Activated T-cell treated with anti-CD3 and anti-CD28 coated beads, Interleukin-2, amount 50 U/mL, for 4 hours (primary cell): ENCODE results near the gene PAK4. TPM values are rescaled to one million over a fixed set of nuclear protein-coding genes. Genes with fewer than 3 reads are reported as not detected.

Source experiments
- ATAC-seq, 2 donors: fragments of 200-7000 bp; cut with Tn5 transposase; one replicate each; pipeline ENCODE4 v1.10.0; 2021
- DNase-seq: peaks from one replicate; pipeline ENCODE4 v3.0.0-alpha.2; 2020
- H3K27me3 Mint-ChIP-seq: one replicate; pipeline ENCODE4 v1.8.0; 2021; ENCODE audit warnings: low read depth, mixed read lengths
- H3K36me3 Mint-ChIP-seq: one replicate; pipeline ENCODE4 v1.8.0; 2022; ENCODE audit warnings: mixed read lengths; ENCODE audit not compliant: insufficient read depth
- H3K4me1 Mint-ChIP-seq: one replicate; pipeline ENCODE4 v1.8.0; 2021; ENCODE audit warnings: low read depth, mixed read lengths
- H3K4me3 Mint-ChIP-seq: one replicate; pipeline ENCODE4 v1.8.0; 2021; ENCODE audit warnings: mild to moderate bottlenecking, moderate library complexity, mixed read lengths
- H3K9me3 Mint-ChIP-seq: one replicate; pipeline ENCODE4 v1.8.0; 2021; ENCODE audit warnings: mixed read lengths
- total RNA-seq, 3 donors: library from RNA; stranded (reverse); gene quantifications; one replicate each; pipeline ENCODE4 v1.2.1, GENCODE V29; 2021

Gene PAK4
- total RNA-seq, 3 donors from 2014 or later = 21.3 to 24.4 (median 23.5) TPM

DNA sequence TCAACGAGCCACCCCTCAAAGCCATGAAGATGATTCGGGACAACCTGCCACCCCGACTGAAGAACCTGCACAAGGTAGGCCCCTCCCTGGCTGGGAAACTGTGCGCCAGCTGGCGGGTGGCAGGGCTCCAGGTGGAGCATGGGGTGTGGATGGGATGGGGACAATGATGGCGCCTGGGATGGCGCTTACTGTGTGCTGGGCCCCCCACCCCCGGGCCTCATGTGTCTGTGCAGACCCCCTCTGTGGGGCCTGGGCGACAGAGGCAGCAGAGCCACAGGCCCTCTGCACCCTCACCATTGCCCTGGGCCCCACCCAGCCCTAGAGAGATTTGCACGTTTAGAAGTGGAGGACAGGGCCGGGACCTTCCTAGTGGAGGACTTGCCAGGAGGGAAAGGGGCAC is 52.1 kb downstream of the PAK4 start:
- ATAC-seq (no peak), DNase-seq (no peak)
- Mint-ChIP-seq H3K9me3 (no peaks in the 10 kb centered on the region), H3K27me3 (no peaks in the 10 kb centered on the region), H3K36me3 (peaks cover 3% of the 10 kb centered on the region), H3K4me3 (no peak overlapping the region), H3K4me1 (no peaks in the 10 kb centered on the region)

DNA sequence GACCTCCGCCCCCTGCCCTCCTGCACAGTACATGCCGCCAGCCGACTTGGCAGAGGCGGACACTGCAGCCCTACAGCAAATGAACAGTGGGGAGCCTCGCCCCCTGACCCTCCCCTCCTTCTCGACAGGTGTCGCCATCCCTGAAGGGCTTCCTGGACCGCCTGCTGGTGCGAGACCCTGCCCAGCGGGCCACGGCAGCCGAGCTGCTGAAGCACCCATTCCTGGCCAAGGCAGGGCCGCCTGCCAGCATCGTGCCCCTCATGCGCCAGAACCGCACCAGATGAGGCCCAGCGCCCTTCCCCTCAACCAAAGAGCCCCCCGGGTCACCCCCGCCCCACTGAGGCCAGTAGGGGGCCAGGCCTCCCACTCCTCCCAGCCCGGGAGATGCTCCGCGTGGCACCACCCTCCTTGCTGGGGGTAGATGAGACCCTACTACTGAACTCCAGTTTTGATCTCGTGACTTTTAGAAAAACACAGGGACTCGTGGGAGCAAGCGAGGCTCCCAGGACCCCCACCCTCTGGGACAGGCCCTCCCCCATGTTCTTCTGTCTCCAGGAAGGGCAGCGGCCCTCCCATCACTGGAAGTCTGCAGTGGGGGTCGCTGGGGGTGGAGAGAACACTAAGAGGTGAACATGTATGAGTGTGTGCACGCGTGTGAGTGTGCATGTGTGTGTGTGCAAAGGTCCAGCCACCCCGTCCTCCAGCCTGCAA is 52.9 kb downstream of the PAK4 start:
- no peak for ATAC-seq
- no peak overlapping the region for H3K4me3 Mint-ChIP-seq
- DNase-seq = no peak
- peaks cover 3% of the 10 kb centered on the region for H3K36me3 Mint-ChIP-seq
- H3K9me3 Mint-ChIP-seq = no peaks in the 10 kb centered on the region
- H3K4me1 Mint-ChIP-seq = no peaks in the 10 kb centered on the region
- no peaks in the 10 kb centered on the region for H3K27me3 Mint-ChIP-seq

DNA sequence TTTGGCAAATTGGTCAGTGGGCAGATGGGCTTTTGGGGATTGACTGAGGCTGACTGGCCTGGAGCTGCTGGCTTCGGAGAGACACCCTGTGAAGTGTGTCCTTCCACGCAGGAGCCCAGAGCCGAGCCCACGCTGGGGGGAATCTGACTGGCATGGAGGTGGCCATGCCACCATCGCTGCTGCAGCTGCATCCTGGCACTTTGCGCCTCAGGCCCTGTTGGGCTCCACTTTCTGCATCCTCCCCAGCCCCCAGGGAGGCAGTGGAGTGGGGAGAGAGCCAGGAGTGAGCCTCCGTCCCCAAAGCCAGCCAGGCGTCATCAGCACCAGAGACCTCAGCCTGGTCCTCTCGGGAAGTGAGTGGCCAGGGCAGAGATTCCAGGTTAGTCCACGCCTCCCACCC is 54.2 kb downstream of the PAK4 start:
- no peaks in the 10 kb centered on the region for H3K4me1 Mint-ChIP-seq
- peaks cover 3% of the 10 kb centered on the region for H3K36me3 Mint-ChIP-seq
- ATAC-seq (no peak), DNase-seq (no peak)
- no peaks in the 10 kb centered on the region for H3K27me3 Mint-ChIP-seq
- H3K4me3 Mint-ChIP-seq = no peak overlapping the region
- H3K9me3 Mint-ChIP-seq = no peaks in the 10 kb centered on the region

DNA sequence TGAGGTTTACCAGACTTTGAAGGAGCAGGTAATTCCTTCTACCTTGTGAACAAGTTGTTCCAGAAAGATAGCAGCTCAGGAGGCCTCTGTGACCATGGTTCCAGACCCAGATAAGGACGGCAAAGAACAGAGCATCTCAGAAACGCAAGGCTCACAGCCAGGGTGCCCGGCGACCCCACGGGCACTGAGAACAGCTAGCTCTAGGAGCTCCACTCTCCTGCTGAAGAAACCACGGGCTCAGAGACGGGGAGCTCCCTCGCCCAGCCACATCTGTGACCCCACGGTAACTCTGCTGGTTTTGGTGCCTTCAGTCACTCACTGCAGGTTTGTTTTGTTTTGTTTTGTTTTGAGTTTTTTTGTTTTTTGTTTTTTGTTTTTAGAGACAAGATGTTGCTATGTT is 55.2 kb downstream of the PAK4 start:
- ATAC-seq = no peak
- Mint-ChIP-seq H3K4me3 (no peak overlapping the region), H3K27me3 (no peaks in the 10 kb centered on the region), H3K9me3 (no peaks in the 10 kb centered on the region), H3K4me1 (no peaks in the 10 kb centered on the region), H3K36me3 (peaks cover 3% of the 10 kb centered on the region)
- DNase-seq = no peak

DNA sequence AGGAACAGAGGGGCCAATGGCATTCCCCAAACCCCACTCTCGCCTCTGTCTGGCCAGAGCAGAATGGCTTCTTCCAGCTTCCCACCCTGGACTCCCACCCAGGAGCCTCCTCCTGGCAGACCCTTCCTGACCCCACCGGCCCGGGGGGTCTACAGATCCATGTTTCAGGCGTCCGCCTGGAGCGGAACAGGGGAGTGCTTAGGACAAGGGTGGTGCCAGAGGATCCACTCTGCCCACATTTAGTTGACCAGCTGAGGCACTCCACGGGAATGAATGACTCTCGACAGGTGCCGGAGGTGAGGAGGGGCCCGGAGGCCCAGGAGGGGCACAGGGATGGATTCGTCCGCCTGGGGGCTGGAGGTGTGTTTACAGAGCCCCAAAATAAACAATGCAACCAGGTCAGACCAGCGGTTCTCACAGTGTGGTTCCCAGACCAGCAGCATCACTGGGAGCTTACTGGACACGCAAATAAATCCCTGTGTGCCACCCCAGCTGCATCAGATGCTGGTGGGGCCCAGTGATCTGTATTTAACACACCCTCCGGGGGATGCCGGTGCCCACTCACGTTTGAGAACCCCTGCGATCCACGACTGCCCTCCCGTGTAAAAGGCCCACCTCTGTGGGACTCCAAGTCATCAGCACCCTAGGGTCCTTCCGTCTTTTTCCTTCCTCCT is 56.1 kb downstream of the PAK4 start:
- Mint-ChIP-seq H3K36me3 (peaks cover 3% of the 10 kb centered on the region), H3K27me3 (no peaks in the 10 kb centered on the region), H3K4me3 (no peak overlapping the region), H3K4me1 (no peaks in the 10 kb centered on the region), H3K9me3 (no peaks in the 10 kb centered on the region)
- ATAC-seq (no peak), DNase-seq (no peak)

- Mint-ChIP-seq H3K27me3 (no peaks in the 10 kb centered on the region), H3K36me3 (peaks cover 3% of the 10 kb centered on the region), H3K4me3 (no peak overlapping the region), H3K4me1 (no peaks in the 10 kb centered on the region), H3K9me3 (no peaks in the 10 kb centered on the region)
- DNase-seq (no peak), ATAC-seq (no peak)
Observed at GRCh38 chr19:39182174-39182505, 56.6 kb downstream of the PAK4 start.

GRCh38 chr19:39183104-39183503 is 57.5 kb downstream of the PAK4 start:
- ATAC-seq (no peak), DNase-seq (no peak)
- no peaks in the 10 kb centered on the region for H3K4me1 Mint-ChIP-seq
- H3K9me3 Mint-ChIP-seq = no peaks in the 10 kb centered on the region
- no peak overlapping the region for H3K4me3 Mint-ChIP-seq
- H3K36me3 Mint-ChIP-seq = peaks cover under 1% of the 10 kb centered on the region
- H3K27me3 Mint-ChIP-seq = peaks cover 2% of the 10 kb centered on the region

- Mint-ChIP-seq H3K4me3 (no peak overlapping the region), H3K27me3 (peaks cover 9% of the 10 kb centered on the region), H3K9me3 (no peaks in the 10 kb centered on the region), H3K36me3 (no peaks in the 10 kb centered on the region), H3K4me1 (no peaks in the 10 kb centered on the region)
- ATAC-seq (no peak), DNase-seq (no peak)
Observed at GRCh38 chr19:39186391-39186790, 60.8 kb downstream of the PAK4 start.

GRCh38 chr19:39187552-39187943 is 62.0 kb downstream of the PAK4 start:
- H3K9me3 Mint-ChIP-seq = no peaks in the 10 kb centered on the region

GRCh38 chr19:39188960-39189359 is 63.4 kb downstream of the PAK4 start:
- DNase-seq (no peak), ATAC-seq (no peak)
- Mint-ChIP-seq H3K4me1 (no peaks in the 10 kb centered on the region), H3K4me3 (no peak overlapping the region), H3K36me3 (no peaks in the 10 kb centered on the region), H3K27me3 (peaks cover 24% of the 10 kb centered on the region), H3K9me3 (no peaks in the 10 kb centered on the region)

More at GRCh38 chr19:39187552-39187943, 62.0 kb downstream of the PAK4 start:
- DNase-seq (no peak), ATAC-seq (no peak)
- H3K27me3 Mint-ChIP-seq = peaks cover 14% of the 10 kb centered on the region
- H3K36me3 Mint-ChIP-seq = no peaks in the 10 kb centered on the region
- no peaks in the 10 kb centered on the region for H3K4me1 Mint-ChIP-seq
- no peak overlapping the region for H3K4me3 Mint-ChIP-seq

DNA sequence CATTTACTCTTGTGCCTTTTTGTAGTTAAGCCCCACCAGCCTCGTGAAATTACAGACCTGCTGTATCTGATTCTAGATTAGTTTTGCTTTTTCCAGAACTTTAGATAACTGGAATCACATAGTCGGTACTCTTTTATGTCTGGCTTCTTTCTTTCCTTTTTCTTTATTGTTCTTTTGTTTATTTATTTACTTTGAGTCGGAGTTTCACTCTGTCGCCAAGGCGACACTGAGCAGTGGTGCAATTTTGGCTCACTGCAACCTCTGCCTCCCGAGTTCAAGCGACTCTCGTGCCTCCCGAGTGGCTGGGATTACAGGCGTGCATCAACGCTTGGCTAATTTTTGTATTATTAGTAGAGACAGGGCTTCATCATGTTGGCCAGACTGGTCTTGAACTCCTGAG is 65.2 kb downstream of the PAK4 start:
- no peak for ATAC-seq

GRCh38 chr19:39192846-39193245 is 67.3 kb downstream of the PAK4 start:
- Mint-ChIP-seq H3K36me3 (no peaks in the 10 kb centered on the region), H3K4me1 (peaks cover 23% of the 10 kb centered on the region), H3K9me3 (no peaks in the 10 kb centered on the region), H3K27me3 (peaks cover 55% of the 10 kb centered on the region), H3K4me3 (no peak overlapping the region)
- DNase-seq (no peak), ATAC-seq (no peak)

More for the DNA sequence above, 65.2 kb downstream of the PAK4 start:
- Mint-ChIP-seq H3K36me3 (no peaks in the 10 kb centered on the region), H3K4me1 (peaks cover 8% of the 10 kb centered on the region), H3K27me3 (peaks cover 40% of the 10 kb centered on the region), H3K4me3 (no peak overlapping the region), H3K9me3 (no peaks in the 10 kb centered on the region)
- DNase-seq = no peak

DNA sequence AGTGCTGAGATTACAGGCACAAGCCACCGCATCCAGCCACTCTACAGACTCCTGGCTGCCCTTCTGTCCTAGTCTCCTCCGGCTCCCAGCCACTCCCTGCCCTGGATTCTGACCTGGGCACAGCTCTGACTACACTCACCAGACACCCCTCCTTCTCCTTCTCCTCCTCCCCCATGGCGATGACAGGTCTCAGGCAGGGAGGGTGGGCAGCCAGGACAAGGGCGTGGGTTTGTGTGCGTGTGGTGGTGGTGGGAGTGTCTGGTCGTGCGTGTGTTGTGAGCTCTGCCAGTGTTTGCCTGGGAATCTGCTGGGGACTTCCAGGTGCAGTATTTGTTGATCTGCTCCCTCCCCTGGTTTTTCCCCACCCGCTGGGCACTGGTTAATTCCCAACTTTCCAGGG is 68.2 kb downstream of the PAK4 start:
- no peaks in the 10 kb centered on the region for H3K9me3 Mint-ChIP-seq
- H3K36me3 Mint-ChIP-seq = no peaks in the 10 kb centered on the region
- H3K4me1 Mint-ChIP-seq = peaks cover 23% of the 10 kb centered on the region
- ATAC-seq = no peak
- DNase-seq = no peak
- H3K27me3 Mint-ChIP-seq = peaks cover 60% of the 10 kb centered on the region
- H3K4me3 Mint-ChIP-seq = no peak overlapping the region

DNA sequence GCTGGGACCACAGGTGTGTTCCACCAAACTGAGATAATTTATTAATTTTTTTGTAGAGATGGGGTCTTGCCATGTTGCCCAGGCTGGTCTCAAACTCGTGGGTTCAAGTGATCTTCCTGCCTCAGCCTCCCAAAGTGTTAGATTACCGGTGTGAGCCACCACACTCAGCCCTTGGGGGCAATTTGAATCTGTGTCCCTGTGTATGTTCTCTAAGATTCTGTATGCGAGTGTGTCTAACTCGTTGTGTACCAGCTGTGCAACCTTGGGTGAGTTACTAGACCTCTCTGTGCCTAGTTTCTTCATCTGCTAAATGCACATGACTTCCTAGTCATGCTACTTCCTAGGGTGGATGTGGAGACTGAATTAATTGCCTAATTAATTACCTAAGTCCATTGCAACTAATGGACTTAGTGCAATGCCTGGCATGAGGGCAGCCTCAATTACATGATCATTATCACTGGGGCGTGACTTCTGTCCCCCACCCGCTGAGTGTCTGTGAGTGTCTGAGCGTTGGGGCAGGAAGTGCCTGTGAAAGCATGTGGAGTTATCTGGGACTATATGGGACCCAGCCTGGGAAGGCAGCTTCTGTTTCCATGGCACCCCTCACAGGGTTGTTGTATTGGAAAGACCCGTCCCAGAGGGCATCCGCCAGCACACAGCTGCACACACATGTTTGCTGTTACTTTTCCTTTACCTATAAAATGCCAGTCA is 69.4 kb downstream of the PAK4 start:
- H3K9me3 Mint-ChIP-seq = no peaks in the 10 kb centered on the region
- no peak overlapping the region for H3K4me3 Mint-ChIP-seq
- DNase-seq = no peak
- peaks cover 23% of the 10 kb centered on the region for H3K4me1 Mint-ChIP-seq
- no peak for ATAC-seq
- peaks cover 64% of the 10 kb centered on the region for H3K27me3 Mint-ChIP-seq
- H3K36me3 Mint-ChIP-seq = no peaks in the 10 kb centered on the region

DNA sequence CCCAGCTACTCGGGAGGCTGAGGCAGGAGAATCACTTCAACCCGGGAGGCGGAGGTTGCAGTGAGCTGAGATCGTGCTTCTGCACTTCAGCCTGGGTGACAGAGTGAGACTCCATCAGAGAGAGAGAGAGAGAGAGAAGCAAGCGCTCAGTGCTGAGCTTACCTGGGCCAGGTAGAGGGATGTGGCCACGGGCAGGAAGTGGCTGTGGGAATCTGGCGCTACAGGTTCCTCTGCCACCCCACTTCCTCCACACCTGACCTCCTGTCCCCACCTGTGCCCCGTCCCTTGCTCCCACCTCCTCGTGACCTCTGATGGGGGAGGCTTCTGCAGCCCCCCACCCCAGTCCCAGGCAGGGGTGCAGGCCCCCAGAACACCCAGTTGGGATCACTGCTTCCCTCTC is 70.2 kb downstream of the PAK4 start:
- no peak for DNase-seq
- Mint-ChIP-seq H3K27me3 (peaks cover 72% of the 10 kb centered on the region), H3K4me1 (peaks cover 23% of the 10 kb centered on the region), H3K9me3 (no peaks in the 10 kb centered on the region), H3K36me3 (no peaks in the 10 kb centered on the region), H3K4me3 (peak overlapping the region; percentile 22)
- no peak for ATAC-seq
